ENCODE results near the gene AKR7A2.

AKR7A2 gene

DNA sequence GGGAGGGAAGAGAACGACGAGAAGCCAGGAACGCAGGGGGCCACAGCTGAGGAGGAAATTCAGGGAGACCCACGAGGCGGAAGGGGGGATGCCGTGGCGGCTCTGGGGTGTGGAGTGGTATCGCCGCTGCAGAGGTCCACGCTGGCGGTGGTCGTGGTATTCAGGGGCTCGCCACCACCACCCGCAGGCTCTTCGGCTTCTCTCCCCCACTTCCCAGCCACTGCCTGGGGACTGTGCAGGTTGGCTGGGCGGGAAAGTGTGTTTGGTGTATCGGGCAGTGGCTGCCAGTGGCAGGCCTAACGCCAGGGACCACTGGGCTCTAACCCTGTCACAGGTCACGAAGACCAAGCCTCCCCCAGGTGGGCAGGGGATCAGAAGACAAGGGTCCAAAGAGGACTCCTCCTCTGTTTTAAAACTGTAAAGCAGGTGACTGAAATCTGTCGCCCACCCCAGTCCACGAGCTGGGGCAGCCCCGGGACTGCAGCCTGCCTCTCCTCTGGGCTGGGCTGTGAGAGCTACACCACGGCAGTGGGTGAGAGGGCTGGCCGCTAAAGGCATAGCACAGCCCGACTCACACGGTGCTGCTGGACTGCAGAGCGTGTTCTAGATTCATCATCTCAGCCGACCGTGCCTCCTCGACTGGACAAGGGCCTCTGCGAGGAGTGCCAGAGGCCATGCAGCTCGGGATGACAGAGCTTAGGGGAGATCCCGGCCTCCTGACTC lies 31.1 kb upstream of the AKR7A2 start:
- DNase-seq = no peak

GRCh38 chr1:19342062-19342750 lies 30.3 kb upstream of the AKR7A2 start:
- no peak for DNase-seq

DNA sequence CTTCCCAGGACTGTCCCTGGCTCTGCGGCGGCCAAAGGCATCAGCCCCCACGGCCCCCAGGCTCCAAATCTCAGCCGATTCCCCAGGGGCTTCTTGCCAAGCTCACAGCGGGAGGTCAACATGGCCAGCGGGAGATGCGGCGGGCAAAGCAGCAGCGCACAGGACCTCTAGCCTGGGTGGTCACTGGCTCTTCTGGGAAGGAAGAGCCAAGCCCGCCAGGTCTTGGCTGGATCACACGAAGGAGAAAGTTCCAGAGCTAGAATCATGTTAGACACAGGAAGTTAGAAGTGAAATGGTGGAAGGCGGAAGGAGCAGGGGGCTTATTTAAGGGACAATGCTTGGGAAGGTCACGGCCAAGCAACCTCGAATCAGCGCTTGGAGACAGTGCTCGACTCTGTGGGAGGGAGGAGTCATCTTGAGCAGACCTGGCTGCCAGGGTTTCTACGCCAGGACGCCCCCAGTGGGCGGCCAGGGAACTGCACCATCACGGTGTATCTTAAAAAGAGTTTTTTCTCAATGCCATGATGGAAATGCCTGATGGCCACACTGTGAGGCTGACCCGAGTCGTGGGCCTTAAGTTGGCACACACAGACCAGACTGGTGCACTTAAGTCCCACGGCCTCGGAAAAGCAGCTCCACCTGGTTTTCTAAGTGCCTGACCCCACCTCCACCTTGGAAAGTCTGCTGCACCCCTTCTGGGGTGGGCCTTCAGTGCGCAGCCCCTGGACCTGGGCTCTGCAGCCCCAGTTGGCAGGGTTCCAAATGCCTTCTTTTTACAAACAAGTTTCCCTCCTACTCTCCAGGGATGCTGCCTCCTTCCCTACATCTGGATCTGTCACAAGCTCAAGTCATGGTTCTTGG lies 29.5 kb upstream of the AKR7A2 start:
- DNase-seq = no peak

DNA sequence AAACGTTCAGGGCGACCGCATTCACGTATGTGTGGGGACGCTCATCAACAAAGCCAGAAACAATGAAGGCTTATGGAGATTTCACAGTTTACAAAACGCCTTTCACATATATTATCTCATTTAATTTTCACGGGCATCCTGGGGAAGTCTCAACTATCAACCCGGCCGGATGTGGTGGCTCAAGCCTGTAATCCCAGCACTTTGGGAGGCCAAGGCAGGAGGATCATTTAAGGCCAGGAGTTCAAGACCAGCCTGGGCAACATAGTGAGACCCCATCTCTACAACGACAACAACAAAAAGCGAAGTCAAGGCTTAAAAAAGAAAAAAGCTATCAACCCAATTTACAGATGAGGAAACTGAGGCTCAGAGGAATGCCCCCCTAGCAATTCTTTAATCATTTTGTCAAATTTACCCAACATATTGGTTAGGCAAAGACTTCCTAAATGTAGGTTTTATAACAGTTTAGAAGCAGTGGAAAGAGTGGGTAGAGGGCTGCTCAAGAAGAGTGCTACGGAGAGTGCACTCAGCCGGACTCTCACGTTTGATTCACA lies 28.5 kb upstream of the AKR7A2 start:
- DNase-seq = no peak

GRCh38 chr1:19339214-19339861 lies 27.4 kb upstream of the AKR7A2 start:
- DNase-seq = no peak

DNA sequence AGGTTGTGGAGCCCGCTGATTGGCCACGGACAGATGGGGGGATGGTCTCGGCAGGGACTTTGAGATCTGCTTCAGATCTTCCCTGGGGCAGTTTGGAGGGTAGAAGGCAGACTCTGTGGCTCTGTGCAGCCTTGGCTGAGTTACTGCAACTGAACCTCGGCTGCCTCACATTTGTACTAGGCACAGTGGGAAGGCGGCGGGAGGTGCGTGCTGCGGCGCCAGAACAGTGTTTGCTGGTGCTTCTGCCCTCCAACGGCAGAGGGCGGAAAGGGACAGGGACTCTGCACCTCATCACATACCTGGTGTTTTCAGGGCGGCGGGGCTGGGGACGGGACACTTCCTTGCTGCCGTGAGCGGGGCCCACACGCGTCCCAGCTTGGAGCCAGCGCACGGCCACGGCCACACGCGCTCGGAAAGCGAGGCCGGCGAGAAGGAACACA lies 26.4 kb upstream of the AKR7A2 start:
- DNase-seq = no peak

- DNase-seq = no peak
Measured at GRCh38 chr1:19337289-19337688, 25.3 kb upstream of the AKR7A2 start.

GRCh38 chr1:19336543-19336942 lies 24.6 kb upstream of the AKR7A2 start:
- DNase-seq = no peak

GRCh38 chr1:19333587-19334354 lies 21.8 kb upstream of the AKR7A2 start:
- DNase-seq = no peak

DNA sequence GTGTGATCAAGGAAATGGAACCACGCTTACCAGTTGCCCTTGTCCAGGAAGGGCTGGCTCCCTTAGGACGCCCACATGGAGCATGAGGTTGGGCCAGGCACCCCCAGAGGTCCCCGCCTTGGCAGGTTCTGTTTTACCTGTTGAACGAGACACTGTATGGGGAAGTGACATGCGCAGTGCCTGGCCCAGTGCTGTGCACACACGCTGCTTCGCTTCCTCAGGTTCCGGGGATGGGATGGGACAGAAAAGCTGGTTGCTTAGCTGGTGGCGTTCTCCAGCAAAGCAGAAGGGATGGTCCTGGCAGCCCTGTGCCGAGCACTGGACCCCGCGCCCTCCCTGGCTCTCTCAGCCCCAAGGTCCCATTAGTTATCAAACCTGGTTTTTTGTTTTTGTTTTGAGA lies 20.9 kb upstream of the AKR7A2 start:
- DNase-seq = no peak

GRCh38 chr1:19331262-19331878 lies 19.4 kb upstream of the AKR7A2 start:
- no peak for DNase-seq

DNA sequence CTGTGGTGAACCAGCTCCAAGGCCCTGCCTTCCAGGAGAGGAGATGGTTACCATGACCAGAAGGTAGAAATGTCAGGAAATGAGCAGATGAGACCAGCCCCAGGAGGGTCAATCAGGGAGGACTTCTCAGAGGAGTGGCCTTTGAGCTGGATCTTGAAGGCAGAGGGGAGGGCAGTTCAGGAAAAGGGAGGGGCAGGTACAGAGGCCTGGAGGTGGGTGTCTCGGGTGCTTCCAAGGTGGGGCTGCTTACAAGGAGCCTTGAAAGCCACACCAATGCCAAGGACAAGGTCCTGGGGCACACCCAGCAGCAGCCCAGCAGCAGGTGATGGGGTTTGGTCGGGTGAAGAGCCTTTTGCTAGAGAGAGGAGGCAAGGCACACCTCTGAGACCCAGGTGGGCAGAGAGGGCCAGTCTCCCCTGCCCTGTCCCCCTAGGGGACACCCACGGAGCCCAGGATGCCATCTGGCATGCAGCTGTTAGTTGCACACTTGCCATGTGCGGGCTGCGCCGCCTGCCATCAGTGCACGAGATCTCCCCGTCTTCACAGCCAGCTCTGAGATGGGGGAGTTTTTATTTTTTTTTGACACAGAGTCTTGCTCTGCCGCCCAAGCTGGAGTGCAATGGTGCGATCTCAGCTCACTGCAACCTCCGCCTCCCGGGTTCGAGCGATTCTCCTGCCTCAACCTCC lies 18.6 kb upstream of the AKR7A2 start:
- DNase-seq = no peak

GRCh38 chr1:19329611-19330010 lies 17.7 kb upstream of the AKR7A2 start:
- no peak for DNase-seq

GRCh38 chr1:19329188-19329587 lies 17.2 kb upstream of the AKR7A2 start:
- DNase-seq = no peak

DNA sequence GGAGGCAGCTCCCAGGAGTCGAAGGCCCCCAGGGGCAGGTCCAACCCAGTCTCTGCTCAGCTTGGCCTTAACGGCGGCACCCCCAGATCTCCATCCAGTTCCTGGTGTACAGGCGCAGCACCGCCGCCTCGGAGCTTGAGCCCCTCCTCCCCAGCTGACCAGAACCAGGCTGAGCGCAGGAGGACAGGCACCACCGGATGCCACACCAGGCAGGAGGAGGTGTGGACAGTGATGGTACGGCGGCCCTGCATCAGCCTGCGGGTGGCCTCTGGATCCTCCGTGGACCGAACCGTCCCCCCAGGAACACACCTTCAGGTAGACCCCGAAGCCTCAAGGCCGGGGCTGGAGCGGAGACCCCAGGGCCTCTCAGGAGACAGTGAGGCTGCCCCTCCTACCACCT lies 16.5 kb upstream of the AKR7A2 start:
- no peak for DNase-seq

DNA sequence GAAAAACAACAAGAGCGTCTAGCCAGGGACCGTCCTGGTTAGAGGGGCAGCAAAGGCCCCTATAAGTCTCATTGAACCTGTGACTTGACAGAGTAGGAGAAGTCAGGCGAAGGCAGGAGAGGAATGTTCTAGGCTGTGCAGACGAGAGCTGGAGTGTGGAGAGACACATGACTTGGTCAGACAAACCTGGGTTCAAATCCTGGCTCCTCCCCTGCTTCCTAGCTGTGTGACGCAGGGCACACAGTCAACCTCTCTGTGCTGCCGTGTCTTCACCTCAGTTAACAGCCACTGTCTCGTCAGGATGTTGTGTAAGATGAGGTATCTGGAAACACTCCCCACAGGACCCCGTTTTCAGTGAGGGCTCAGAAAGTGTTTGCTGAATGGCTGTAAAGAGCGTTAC lies 15.8 kb upstream of the AKR7A2 start:
- DNase-seq = no peak

DNA sequence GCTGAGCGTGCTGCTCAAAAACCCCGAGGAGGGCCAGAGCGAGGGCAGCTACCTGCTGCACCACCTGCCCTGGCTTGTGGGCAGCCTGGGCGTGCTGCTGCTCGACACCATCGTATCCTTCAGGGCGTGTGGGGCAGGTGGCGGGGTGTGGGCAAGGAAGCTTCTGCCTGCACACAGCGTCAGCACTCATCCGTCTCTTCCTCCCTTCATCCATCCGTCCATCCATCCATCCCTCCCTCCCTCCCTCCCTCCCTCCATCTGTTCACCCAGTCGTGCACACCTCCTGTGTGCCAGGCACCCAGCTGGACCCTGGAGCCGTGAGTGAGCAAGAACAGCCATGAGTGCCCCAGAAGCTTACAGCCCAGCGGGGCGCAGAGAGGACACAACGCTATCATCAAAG lies 15.4 kb upstream of the AKR7A2 start:
- DNase-seq = no peak

- DNase-seq = no peak
Measured at GRCh38 chr1:19326748-19327065, 14.8 kb upstream of the AKR7A2 start.

GRCh38 chr1:19325958-19326747 lies 14.2 kb upstream of the AKR7A2 start:
- no peak for DNase-seq

DNA sequence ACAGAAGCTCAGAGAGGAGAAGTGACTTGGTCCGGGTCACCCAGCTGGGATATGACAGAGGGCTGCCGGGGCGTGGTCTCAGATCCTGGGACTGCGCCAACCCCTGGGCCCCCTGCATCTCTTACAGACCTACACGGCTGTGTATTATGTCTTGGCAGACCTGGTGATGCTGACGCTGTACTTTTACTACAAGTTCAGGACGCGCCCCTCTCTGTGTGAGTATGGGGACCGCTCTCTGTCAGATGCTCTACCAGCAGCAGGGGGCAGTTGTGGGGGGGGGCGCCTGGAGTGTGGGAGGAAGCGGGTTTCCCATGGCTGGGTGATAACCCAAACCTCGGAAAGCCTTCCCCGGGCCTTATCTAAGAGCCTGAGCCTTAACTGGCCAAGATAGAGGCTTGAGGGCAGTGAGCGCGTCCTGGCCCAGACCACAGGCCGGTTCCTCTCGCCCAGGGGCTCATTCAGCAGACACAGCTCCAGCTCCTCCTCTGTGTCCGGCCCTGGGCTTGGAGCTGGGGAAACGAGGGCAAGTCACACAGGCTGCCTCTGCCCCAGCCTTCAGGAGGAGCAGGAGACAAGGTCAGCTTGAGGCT lies 13.5 kb upstream of the AKR7A2 start:
- no peak for DNase-seq
